ENCODE data around the gene CDT1.

The CDT1 gene

GRCh38 chr16:88762258-88762870 is 41.2 kb upstream of the CDT1 start:
- in situ Hi-C loops (cut with MboI; ENCODE audit: low sequenced_read_pairs, unreplicated experiment): no loop called here
- no peak for DNase-seq (ENCODE audit: low spot score)
- no peak for TF ChIP-seq CTCF (IDR thresholded peaks at IDR 0.05; ENCODE audit: borderline replicate concordance, control extremely low read depth, extremely low read depth, insufficient read depth, missing control alignments)

GRCh38 chr16:88762941-88763340 is 40.6 kb upstream of the CDT1 start:
- in situ Hi-C loops (cut with MboI; ENCODE audit: low sequenced_read_pairs, unreplicated experiment): no loop called here
- TF ChIP-seq CTCF (IDR thresholded peaks at IDR 0.05; ENCODE audit: borderline replicate concordance, control extremely low read depth, extremely low read depth, insufficient read depth, missing control alignments): no peak
- no peak for DNase-seq (ENCODE audit: low spot score)

GRCh38 chr16:88763502-88764053 is 40.0 kb upstream of the CDT1 start:
- no peak for TF ChIP-seq CTCF (IDR thresholded peaks at IDR 0.05; ENCODE audit: borderline replicate concordance, control extremely low read depth, extremely low read depth, insufficient read depth, missing control alignments)
- in situ Hi-C loops (cut with MboI; ENCODE audit: low sequenced_read_pairs, unreplicated experiment): no loop called here
- no peak for DNase-seq (ENCODE audit: low spot score)

- DNase-seq (ENCODE audit: low spot score): no peak
- in situ Hi-C loops (cut with MboI; ENCODE audit: low sequenced_read_pairs, unreplicated experiment): no loop called here
- TF ChIP-seq CTCF (IDR thresholded peaks at IDR 0.05; ENCODE audit: borderline replicate concordance, control extremely low read depth, extremely low read depth, insufficient read depth, missing control alignments): no peak
These were observed 39.5 kb upstream of the CDT1 start for GRCh38 chr16:88764080-88764479.

DNA sequence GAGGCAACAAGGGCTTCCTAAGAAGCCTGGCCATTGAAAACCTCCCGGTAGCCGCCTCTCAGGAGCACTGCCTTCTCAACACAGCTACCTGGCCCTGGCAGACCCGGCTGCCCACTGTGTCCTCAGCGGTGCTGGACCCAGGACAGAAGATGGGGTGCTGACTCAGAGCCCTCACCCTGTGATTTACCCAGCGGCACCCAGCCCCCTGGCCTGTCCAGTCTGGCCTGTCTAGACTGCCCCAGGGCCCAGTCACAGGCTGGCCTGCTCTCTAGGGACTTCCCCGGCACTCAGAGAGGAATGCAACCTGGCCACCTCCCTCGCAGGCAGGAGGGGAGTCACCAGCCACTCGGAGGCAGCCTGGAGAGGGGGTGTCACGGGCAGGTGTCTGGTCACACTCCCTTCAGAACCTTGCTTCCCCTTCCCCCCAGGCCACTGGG is 38.7 kb upstream of the CDT1 start:
- DNase-seq (ENCODE audit: low spot score): no peak
- in situ Hi-C loops (cut with MboI; ENCODE audit: low sequenced_read_pairs, unreplicated experiment): no loop called here
- no peak for TF ChIP-seq CTCF (IDR thresholded peaks at IDR 0.05; ENCODE audit: borderline replicate concordance, control extremely low read depth, extremely low read depth, insufficient read depth, missing control alignments)

GRCh38 chr16:88766975-88767374 is 36.6 kb upstream of the CDT1 start:
- no peak for DNase-seq (ENCODE audit: low spot score)
- no peak for TF ChIP-seq CTCF (IDR thresholded peaks at IDR 0.05; ENCODE audit: borderline replicate concordance, control extremely low read depth, extremely low read depth, insufficient read depth, missing control alignments)
- in situ Hi-C loops (cut with MboI; ENCODE audit: low sequenced_read_pairs, unreplicated experiment): no loop called here

All from GM13976 (cell line).